Measurements from ENCODE around the gene DKKL1.

Gene DKKL1

DNA sequence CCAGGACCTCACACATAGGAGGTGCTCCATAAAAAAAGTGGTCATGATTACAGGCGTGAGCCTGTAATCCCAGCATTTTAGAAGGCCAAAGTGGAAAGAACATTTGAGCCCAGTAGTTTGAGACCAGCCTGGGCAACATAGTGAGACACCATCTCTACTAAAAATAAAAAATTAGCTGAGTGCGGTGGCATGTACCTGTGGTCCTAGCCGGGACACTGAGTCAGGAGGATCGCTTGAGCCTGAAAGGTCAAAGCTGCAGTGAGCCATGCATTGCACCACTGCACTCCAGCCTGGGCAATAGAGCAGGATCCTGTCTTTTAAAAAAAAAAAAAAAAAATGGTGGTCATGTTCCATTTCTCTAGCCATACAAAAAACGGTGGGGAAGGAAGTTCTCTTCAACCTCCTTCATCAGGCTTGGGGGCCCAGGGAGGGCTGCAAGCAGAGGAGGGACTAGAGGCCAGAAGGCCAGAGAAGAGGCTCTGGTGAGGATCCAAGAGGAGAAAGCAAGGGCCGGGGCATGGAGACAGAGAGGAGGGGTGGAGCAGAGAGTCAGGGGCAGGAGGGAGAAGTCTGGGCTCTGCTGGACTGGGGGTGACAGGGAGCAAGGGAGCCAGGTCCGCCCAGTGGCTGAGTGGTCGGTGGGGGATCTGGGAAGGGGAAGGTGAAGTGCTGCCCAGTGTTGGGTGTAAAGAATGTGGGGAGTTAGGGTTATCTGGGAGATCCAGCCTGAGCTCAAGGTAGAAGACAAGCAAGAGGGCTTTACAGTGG, 33.2 kb downstream of the DKKL1 start:
- DNase-seq = no peak

DNA sequence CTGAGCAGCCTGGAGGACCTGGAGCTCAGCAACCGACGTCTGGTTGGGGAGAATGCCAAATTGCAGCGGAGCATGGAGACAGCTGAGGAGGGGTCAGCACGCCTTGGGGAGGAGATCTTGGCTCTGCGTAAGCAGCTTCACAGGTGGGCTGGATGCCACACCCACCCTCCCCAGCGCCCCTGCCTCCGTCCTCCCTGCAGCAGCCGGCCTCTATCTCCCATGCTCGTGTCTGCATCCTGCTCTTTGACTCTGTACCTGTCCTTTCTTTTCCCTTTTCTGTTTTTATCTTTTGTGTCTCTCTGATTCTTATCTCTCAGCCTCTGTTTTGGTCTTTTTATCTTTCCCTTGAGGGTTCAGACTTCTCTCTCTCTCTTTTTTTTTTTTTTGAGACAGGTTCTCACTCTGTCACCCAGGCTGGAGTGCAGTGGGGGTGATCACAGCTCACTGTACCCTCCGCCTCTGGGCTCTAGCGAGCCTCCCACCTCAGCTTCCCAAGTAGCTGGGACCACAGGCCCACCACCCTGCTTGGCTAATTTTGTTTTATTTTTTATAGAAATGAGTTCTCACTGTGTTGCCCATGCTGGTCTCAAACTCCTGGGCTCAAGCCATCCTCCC, 34.4 kb downstream of the DKKL1 start:
- DNase-seq = no peak

DNA sequence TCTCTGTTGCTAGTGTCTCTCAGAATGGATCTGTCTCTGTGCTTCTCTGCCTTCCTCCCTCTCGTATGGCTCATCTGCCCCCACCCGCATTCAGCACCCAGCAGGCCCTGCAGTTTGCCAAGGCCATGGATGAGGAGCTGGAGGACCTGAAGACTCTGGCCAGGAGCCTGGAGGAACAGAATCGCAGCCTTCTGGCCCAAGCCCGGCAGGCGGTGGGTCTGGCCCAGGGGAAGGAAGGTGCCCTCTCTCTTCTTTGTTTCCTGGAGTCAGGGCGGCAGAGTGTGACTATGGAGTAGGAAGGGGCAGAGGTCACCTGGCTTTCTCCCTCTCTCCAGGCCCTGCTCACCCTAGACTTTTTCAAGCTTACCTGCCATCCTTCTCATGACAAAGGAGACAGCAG, 35.3 kb downstream of the DKKL1 start:
- no peak for DNase-seq

DNA sequence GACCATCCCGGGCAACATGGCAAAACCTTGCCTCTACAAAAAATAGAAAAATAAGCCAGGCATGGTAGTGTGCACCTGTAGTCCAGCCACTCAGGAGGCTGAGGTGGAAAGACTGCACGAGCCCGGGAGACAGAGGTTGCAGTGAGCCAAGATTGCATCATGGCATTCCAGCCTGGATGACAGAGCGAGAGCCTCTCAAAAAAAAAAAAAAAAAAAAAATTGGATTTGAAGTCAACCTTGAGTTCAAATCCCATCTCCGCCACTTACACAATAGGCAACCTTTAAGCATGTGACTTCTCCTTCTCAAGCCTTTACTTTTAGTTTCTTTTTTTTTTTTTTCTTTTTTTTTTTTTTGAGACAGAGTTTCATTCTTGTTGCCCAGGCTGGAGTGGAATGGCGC, 36.4 kb downstream of the DKKL1 start:
- no peak for DNase-seq

DNA sequence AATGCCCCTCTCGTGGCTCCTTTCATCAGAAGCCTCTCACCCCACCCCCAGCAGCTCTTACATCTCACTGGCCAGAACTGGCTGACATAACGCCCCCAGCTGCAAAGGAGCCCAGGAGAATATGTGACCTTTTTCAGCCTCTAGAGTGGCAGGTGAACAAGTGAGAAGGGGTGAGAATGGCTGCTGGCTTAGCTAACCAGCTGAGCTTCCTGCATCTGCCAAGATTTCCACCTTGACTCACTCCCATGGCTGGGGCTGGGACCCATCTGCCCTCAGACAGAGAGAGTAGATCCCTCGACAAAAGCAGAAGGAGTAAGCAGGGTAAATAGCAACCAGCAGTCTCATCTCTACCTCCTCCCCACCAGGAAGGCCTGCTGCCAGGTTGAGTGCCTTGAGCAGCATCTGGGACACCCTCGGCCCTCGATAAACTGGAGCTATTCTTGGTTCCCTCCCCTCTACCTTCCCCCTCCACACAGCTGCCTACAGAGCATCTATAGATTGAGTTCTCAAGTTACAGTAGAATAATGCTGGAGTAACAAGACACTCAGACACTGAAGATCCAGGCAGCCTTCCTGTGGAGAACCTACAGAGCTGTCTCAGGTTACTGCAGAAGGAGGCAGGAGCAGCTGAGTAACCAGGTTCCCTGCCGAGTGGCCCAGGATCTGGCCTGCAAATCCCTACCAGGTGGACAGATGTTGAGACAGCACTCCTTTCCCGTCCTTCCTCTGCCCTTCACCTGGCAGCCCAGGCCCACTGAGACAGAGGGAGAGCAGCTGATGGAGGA, 39.9 kb downstream of the DKKL1 start:
- no peak for DNase-seq

DNA sequence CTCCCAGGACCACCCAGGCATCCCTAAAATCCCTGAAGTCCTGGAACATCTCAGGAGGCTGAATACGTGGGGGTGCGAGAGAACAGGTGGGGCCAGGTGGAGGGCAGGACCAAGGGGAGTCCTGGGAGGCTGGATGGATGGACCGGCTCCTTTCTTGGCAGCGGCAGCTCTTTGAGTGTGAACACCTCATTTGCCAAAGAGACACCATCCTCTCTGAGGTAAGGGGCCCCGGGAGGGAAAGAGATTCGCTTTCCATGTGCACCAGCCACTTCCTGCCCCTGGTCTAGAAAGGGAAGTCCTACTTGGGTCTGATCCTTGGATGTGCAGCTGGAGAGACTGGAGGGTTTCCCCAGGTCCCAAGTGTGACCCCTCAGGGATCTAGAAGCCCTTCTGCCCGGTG, 43.4 kb downstream of the DKKL1 start:
- DNase-seq = no peak

DNA sequence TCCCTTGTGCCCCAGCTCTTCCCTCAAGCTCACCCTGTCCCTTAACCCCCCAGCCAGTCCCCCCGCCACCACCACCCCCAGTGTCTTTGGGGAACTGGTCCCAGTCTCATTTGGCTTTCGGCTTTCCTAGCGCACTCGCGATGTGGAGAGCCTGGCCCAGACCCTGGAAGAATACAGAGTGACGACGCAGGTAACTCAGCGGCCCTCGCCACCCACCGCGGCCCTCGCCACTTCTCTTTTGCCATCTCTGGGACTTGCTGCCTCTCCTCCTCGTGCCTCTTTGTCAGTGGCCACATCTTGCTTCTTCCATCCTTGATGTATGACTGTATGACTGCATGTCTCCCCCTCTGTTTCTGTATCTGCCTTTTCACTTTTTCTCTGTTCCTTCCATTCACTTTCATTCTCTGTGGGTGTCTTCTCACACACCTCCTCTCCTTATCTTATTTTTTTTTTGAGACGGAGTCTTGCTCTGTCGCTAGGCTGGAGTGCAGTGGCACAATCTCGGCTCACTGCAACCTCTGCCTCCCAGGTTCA, 43.9 kb downstream of the DKKL1 start:
- DNase-seq = no peak

DNA sequence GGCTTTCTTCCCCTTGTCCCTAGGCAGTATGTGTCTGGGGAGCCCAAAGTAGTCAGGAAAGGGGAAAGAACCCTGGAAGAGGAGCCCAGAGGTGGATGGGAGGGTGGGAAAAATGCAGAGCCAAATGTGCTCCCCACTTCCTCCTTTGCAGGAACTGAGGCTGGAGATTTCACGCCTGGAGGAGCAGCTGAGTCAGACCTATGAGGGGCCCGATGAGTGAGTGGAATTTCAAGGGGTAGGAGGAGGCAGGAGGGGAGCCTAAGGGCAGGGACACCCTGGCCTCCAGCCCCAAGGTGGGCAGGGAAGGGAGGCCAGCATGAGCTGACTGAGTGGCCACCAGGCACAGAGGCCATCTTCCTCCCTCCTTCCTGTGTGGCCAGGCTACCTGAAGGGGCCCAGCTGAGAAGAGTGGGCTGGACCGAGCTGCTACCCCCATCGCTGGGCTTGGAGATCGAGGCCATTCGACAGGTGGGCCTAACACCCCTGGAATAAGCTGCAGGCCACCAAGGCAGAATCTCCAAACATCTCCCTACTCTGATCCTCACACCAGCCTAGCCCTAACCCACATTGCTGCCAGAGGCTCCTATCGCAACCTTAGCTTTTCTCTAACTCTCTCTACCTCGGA, 45.3 kb downstream of the DKKL1 start:
- no peak for DNase-seq

DNA sequence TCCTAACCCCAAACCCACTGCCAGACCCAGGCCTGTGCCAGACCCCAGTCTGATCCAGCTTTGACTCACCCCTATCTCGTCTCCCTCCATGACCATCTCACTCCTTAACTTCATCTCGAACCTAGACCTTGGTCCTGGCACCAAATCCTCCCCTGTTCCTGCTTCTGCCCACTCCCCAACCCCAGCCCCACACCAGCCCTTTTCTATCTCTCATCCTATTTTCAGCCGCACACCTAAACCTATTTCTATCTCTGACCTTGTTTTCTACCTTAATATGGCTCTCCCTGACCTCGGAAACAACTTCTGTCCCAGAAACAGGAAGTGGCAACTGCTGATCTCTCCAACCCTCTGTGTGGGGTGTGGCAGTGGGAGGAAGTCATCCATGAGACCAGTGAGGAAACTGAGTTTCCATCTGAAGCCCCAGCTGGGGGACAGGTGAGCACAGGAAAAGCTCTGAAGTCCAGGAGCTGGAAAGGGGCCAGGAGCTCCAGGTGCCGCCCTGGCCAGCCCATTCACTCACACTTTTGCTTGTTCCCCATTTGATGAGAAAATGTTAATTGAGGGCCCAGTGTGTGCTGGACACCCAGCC, 45.9 kb downstream of the DKKL1 start:
- DNase-seq = peak; percentile 79

DNA sequence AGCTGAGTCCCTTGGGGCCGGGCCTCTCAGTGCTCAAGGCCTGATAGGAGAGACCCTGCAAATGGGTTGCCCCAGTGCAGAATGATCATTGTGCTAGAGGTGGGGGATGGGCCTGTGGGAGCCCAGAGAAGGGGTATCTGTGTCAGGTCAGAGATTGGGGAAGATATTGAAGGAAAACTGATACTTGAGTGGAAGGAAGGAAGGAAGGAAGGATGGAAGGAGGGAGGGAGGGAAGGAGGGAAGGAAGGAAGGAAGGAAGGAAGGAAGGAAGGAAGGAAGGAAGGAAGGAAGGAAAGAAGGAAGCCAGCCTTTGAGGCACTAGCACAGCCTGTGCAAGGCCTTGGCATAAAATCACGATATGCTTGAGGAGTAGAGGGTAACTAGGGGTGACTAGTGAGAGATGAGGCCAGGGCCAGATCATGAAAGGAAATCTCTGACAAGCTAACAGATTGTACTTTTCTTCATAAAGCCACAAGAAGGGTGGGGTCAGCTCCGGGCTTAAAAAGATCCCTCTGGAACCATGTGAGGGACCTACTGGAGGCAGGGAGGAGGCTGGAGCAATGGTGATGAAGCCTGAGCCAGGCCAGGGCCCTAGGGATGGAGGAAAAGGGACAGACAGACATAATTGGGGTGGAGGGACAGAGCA, 48.1 kb downstream of the DKKL1 start:
- DNase-seq = no peak

DNA sequence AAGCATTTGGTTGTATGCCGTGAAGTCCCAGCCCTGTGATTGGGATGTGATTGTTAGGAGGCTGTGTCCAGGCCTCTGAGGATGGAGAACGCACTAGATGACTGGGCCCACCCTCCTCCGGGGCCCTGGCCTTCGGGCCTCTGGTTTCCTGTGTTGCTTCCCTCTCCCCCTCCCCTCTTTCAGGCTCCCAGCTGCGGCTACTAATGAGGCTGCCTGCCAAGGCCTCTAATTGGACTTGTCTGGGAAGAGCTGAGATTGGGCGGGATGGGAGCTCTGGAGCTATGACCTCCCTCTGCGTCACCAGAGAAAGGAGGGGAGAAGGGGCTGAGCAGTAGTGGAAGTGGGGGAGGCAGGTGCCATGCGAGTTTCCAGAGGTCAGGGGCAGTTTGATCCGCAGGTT, 49.7 kb downstream of the DKKL1 start:
- no peak for DNase-seq

DNA sequence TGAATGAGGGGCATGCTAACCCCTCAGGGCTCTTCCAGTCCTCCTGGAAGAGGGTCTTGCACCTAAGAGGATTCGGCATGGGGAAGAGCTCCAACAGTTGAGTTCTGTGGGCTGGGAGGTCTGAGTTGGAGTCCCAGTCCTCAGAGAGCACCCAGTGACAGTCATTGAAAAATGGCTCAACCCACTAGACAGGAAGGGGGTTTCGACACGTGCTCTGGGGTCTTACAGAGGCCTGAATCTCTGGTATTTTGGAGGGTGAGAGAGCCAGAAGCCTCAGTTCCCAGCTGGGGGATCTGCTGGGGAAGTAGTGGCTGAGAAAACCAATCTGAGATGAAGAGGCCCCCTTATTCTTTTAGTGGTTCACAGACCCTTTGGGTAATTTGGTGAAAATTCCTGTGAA, 50.6 kb downstream of the DKKL1 start:
- no peak for DNase-seq

DNA sequence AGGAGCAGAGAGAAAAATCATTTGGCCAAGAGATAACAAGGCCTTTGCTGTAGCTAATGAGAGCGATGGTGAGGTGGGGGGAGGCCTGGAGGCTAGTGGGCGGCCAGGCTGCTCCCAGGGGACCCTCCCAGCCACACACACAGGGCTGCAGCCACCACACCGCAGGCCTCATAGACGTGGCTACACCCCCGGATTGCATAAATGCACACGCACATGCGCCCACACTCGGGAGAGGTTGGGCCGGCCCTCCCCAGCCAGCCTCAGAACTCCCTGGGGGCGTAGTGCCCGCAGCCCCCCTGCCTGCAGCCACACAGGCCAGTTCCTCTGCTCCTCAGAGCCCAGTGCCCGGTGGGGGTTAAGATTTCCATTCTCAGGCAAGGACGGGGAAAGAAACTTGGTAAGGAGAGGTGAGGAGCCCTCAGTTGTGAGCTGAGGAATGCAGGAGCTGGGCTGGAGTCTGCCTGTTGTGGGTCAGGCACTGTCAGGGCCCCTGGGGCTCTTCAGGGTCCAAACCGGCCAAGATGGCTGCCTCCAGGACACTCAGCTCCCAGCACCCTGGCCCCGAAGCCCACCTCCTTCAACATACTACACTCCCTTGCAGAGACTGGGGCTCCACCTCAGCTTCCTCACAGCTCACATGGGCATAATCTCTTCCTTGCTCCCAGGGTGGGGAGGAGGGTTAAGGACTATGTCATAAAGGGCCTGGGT, 51.6 kb downstream of the DKKL1 start:
- DNase-seq = no peak

DNA sequence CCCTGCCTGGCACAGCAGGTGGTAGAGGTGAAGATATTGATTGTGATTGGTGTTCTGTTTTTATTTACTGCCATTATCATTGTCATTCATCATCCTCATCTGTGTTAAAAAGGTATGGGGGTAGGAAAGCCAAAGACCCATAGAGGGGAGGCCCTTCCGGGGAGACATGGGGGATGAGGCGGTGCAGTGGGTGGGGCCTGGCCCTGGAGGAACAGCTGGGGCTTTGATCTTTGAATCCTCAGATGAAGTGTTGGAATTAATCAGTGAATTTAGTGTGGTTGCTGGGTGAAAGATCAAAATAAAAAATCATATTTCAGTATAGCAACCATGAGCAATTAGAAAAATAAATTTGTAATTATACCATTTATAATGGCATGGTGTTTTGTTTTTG, 52.1 kb downstream of the DKKL1 start:
- DNase-seq = no peak

DNA sequence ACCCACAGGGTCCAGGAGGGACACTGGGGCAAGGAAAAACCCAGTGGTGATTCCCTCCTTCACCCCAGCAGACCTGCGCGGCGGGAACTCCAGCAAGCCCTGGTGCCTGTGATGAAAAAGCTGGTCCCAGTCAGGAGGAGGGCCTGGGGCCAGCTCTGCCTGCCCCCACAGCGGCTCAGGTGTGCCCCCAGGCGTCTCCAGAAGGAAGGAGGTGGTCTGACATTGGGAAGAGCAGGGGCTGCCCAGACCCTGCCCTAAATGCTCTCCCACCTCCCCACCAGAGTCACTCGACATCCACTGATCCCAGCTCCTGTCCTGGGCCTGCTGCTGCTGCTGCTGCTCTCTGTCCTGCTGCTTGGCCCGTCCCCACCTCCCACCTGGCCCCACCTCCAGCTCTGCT, 53.4 kb downstream of the DKKL1 start:
- DNase-seq = no peak

DNA sequence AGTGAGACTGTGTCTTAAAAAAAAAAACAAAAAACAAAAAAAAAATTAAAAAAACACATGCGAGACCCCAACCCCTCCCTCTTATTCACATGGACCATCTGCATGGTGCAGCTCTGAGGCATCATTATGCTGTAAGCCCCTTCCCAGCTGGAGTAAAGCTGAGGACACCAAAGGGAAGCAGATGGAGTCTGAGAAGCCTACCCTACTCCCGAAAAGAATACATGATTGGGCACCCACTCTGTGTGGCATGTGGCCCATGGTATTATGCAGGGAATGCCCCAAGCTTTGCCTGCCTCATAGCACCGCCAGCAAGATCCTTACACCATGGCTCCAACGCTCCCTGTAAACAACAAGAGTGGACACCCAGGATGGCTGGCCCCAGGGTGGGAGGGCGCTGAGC, 54.8 kb downstream of the DKKL1 start:
- no peak for DNase-seq

DNA sequence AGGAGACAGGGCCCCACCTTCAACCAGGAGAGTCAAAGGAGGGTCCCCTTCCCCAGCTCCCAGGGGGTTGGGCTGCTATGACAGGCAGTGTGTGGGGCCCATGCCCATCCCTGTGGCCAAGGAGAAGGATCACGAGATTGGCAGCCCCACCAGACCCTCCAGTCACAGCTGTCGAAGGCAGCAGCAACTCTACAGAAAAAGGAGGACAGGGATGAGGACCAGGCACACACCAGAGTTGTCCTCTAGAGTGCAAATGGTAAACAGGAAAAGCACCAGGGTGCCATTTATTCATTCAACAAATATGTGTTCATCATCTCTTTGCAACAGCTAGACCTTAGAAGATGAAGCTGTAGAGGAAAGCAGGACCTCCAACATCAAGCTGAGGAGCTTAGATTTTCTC, 55.5 kb downstream of the DKKL1 start:
- no peak for DNase-seq

DNA sequence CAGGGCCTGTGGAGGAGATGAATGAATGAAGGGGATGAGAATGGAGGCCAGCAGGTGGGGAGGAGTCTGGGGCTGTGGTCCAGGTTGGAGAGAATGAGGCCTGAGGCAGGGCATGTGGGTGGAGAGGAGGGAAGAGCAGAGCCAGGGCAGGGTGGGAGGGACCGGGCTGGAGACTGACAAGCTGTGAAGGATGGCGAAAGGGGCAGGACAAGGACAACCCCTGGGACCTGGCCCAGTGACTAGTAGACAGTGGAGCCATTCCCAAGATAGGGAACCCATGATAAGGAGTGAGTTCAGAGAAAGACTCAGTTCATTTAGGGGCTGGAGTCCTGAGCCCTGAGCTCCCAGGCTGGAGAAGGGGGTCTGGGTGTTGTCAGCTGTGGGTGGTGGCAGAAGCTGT, 56.5 kb downstream of the DKKL1 start:
- no peak for DNase-seq

DNA sequence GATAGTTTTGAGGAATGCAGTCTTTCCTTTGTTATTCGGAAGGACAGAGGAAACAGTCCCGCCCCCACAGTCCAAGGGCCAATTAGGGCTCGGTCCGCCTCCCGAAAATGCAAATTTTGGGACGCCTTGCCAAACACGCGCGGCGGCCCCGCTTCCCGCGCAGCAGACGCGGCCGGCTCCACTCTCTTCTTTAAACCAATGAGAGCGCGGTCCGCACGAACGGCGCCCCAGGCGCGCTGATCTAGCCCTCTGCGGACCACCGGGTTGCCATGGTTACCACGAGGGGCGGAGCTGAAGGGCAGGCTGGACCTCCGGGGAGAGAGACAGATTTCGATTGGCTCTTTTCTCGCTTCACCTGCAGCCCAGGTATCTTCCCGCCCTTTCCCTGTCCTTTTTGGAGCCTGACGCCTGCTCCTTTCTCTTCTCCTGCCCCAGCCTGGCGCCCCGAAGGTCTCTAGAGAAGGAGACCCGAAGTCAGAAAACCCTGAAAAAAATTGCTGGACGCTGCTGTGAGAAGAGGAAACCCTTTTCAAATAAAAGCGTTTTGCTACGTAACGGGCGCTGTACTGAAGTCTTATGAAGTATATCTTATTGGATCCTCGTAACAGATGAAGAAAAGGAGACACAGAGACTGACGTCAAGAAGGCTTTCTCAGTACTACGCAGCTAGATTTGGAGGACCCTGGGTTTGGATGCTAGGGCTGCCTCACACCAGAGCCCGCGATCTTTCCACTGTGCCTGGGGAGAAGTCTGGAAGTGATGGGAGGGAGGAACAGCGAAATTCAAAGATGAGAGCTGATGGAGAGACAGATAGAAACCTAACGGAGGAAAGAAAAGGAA, 57.6 kb downstream of the DKKL1 start:
- peak; percentile 61 for DNase-seq

DNA sequence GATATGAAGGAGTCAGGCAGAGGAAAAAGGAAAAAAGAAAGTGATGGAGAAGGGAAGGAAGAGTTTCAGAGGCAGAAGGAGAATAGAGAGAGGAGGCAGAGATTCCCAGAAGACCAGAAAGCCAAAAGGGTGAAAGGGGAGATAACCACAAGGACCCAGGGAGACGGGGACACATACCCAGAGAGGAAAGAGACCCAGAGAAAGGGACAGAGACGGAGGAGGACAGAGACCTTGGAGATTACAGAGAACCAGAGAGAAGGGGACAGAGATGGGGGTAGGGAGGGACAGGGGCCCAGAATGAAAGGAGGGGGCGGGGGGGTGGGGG, 58.2 kb downstream of the DKKL1 start:
- DNase-seq = no peak

All from OCI-M1 (cell line).